Prostate gland (tissue), 2 donors: Measurements from ENCODE around the gene PPFIBP2. TPM values are rescaled to one million over a fixed set of nuclear protein-coding genes. Genes with fewer than 3 reads are reported as not detected.

Source experiments
- DNase-seq: peaks from one replicate; pipeline ENCODE4 v3.0.0-alpha.2; 2019; ENCODE audit warnings: low spot score
- H3K27ac ChIP-seq, 2 donors: fragments of 200-600 bp; sonication (generic); 2 replicates each; pipeline ENCODE4 v1.5.1; 2017 to 2019
- H3K27me3 ChIP-seq: fragments of 200-600 bp; sonication (generic); replicated peaks from 2 replicates; pipeline ENCODE4 v1.5.1; 2019; ENCODE audit not compliant: insufficient read depth
- H3K36me3 ChIP-seq, 2 donors: fragments of 200-600 bp; sonication (generic); 1 replicate in 1 of 2; 2 replicates in 1 of 2; pipeline versions ENCODE4 v1.5.1 to v1.8.1; 2017 to 2019
- H3K4me1 ChIP-seq: fragments of 200-600 bp; sonication (generic); replicated peaks from 2 replicates; pipeline ENCODE4 v1.5.1; 2019
- H3K4me3 ChIP-seq, 2 donors: fragments of 200-600 bp; sonication (generic); 2 replicates each; pipeline ENCODE4 v1.5.1; 2017 to 2019
- H3K9me3 ChIP-seq: fragments of 200-600 bp; sonication (generic); 2 replicates; pipeline ENCODE4 v1.5.1; 2017
- POLR2A ChIP-seq: fragments of 450-650 bp; IDR thresholded peaks from one replicate; pipeline ENCODE4 v1.6.1; 2016; ENCODE audit warnings: antibody characterized with exemption, mild to moderate bottlenecking
- POLR2AphosphoS5 ChIP-seq: sonication (generic); formaldehyde crosslinking; IDR thresholded peaks from one replicate; pipeline ENCODE4 v1.6.1; 2017; ENCODE audit warnings: antibody characterized with exemption
- WGBS: methylation state at CpG from one replicate; pipeline ENCODE4 v1.1.5; 2018; 5-methylcytosine and 5-hydroxymethylcytosine counted together
- intact Hi-C: fragments of 100-400 bp; cut with DNase I; formaldehyde crosslinking; loops from one replicate; pipeline ENCODE4 v1.14.2; 2022
- total RNA-seq, 2 donors: library from RNA; depleted of rRNA; stranded (reverse); fragments of >200 nt; gene quantifications; one replicate each; pipeline ENCODE4 v1.1.0, GENCODE V29; 2016
- TF ChIP-seq, protein P1 (sequence below), 4 experiments: fragments of 200-600 bp in 2 of 4; fragments of 450-650 bp in 2 of 4; sonication (generic) in 2 of 4; IDR thresholded peaks; 1 replicate in 3 of 4; 2 replicates in 1 of 4; pipeline ENCODE4 v1.5.1; 2016 to 2019; ENCODE audit warnings: antibody characterized with exemption in 4 of 4, mild to moderate bottlenecking in 2 of 4, moderate library complexity in 2 of 4

PPFIBP2 gene
- total RNA-seq, 2 donors from 2014 or later = 76.3 to 88.3 TPM

GRCh38 chr11:7638710-7639642, 125.2 kb downstream of the PPFIBP2 start:
- DNase-seq = no peak
- 79% methylated on average over 5 of the region's 5 CpGs for WGBS
- TF ChIP-seq POLR2A = no peak

GRCh38 chr11:7639643-7640025, 125.8 kb downstream of the PPFIBP2 start:
- intact Hi-C loops = no loop called here
- peaks cover 0 to 6% of the 10 kb centered on the region in 2 donors for H3K36me3 ChIP-seq
- H3K4me1 ChIP-seq = peaks cover 6% of the 10 kb centered on the region
- WGBS = 54% methylated on average over 5 of the region's 5 CpGs
- no peaks in the 10 kb centered on the region for H3K9me3 ChIP-seq
- DNase-seq = no peak
- no peaks in the 10 kb centered on the region for H3K27me3 ChIP-seq
- H3K27ac ChIP-seq = no peak overlapping the region
- no peak overlapping the region for H3K4me3 ChIP-seq
- TF ChIP-seq POLR2A = no peak
- TF ChIP-seq POLR2AphosphoS5 = no peak
- TF ChIP-seq, protein P1, sequence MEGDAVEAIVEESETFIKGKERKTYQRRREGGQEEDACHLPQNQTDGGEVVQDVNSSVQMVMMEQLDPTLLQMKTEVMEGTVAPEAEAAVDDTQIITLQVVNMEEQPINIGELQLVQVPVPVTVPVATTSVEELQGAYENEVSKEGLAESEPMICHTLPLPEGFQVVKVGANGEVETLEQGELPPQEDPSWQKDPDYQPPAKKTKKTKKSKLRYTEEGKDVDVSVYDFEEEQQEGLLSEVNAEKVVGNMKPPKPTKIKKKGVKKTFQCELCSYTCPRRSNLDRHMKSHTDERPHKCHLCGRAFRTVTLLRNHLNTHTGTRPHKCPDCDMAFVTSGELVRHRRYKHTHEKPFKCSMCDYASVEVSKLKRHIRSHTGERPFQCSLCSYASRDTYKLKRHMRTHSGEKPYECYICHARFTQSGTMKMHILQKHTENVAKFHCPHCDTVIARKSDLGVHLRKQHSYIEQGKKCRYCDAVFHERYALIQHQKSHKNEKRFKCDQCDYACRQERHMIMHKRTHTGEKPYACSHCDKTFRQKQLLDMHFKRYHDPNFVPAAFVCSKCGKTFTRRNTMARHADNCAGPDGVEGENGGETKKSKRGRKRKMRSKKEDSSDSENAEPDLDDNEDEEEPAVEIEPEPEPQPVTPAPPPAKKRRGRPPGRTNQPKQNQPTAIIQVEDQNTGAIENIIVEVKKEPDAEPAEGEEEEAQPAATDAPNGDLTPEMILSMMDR (IDR thresholded peaks at IDR 0.05) = no peak

More at GRCh38 chr11:7638710-7639642, 125.2 kb downstream of the PPFIBP2 start:
- peaks cover 6% of the 10 kb centered on the region for H3K4me1 ChIP-seq
- H3K4me3 ChIP-seq = no peak overlapping the region
- intact Hi-C loops = no loop called here
- peaks cover 0 to 6% of the 10 kb centered on the region in 2 donors for H3K36me3 ChIP-seq
- H3K9me3 ChIP-seq = no peaks in the 10 kb centered on the region
- no peak overlapping the region for H3K27ac ChIP-seq
- H3K27me3 ChIP-seq = no peaks in the 10 kb centered on the region

GRCh38 chr11:7640816-7641215, 127.0 kb downstream of the PPFIBP2 start:
- WGBS = 78% methylated on average over 6 of the region's 6 CpGs
- Histone ChIP-seq H3K36me3 (peaks cover 0 to 6% of the 10 kb centered on the region in 2 donors), H3K4me1 (no peaks in the 10 kb centered on the region), H3K27ac (no peak overlapping the region), H3K9me3 (no peaks in the 10 kb centered on the region), H3K4me3 (no peak overlapping the region), H3K27me3 (no peaks in the 10 kb centered on the region)
- no peak for DNase-seq
- TF ChIP-seq POLR2A = no peak
- TF ChIP-seq, protein P1 (IDR thresholded peaks at IDR 0.05) = no peak
- no peak for TF ChIP-seq POLR2AphosphoS5
- intact Hi-C loops = no loop called here

DNA sequence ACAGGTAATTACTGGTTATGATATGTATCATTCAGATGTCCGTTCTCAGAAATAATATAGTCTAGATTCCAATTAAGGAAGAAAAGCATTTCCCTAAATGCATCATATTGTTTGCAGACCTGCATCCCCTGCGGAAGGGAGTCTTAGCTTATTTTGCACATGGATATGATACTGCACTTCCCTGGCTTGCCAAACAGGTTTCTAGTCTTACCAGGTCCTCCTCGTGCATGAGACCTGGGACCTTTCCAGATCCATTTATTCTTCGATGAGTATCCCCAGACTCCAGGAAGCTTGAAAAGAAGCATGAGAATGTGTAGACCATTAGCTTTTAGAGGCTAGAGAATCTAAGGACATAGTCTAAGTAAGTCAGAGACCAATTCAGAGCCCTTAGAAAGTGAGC, 128.9 kb downstream of the PPFIBP2 start:
- no peaks in the 10 kb centered on the region for H3K27me3 ChIP-seq
- H3K27ac ChIP-seq = no peak overlapping the region
- H3K4me3 ChIP-seq = no peak overlapping the region
- WGBS = 26% methylated on average over 4 of the region's 4 CpGs
- TF ChIP-seq POLR2A (no peak), POLR2AphosphoS5 (peak; percentile 40)
- peaks cover 0 to 6% of the 10 kb centered on the region in 2 donors for H3K36me3 ChIP-seq
- DNase-seq = peak; percentile 43
- intact Hi-C loops = no loop called here
- H3K9me3 ChIP-seq = no peaks in the 10 kb centered on the region
- H3K4me1 ChIP-seq = no peaks in the 10 kb centered on the region

- no peaks in the 10 kb centered on the region for H3K9me3 ChIP-seq
- no peak for DNase-seq
- peaks cover 0 to 6% of the 10 kb centered on the region in 2 donors for H3K36me3 ChIP-seq
- H3K4me3 ChIP-seq = no peak overlapping the region
- TF ChIP-seq, protein P1 (IDR thresholded peaks at IDR 0.05) = no peak
- TF ChIP-seq POLR2AphosphoS5 = no peak
- no peak overlapping the region for H3K27ac ChIP-seq
- no peaks in the 10 kb centered on the region for H3K27me3 ChIP-seq
- WGBS = 76% methylated on average over 4 of the region's 4 CpGs
- H3K4me1 ChIP-seq = no peaks in the 10 kb centered on the region
- intact Hi-C loops = no loop called here
Measured at GRCh38 chr11:7643314-7643713, 129.5 kb downstream of the PPFIBP2 start.

- no peaks in the 10 kb centered on the region for H3K9me3 ChIP-seq
- DNase-seq = no peak
Measured at GRCh38 chr11:7645206-7645605, 131.4 kb downstream of the PPFIBP2 start.

More at GRCh38 chr11:7645206-7645605, 131.4 kb downstream of the PPFIBP2 start:
- intact Hi-C loops = no loop called here
- WGBS = 75% methylated on average over 3 of the region's 3 CpGs
- Histone ChIP-seq H3K36me3 (peaks cover 0 to 6% of the 10 kb centered on the region in 2 donors), H3K27ac (no peak overlapping the region), H3K27me3 (no peaks in the 10 kb centered on the region), H3K4me3 (no peak overlapping the region), H3K4me1 (no peaks in the 10 kb centered on the region)
- TF ChIP-seq POLR2A (no peak), POLR2AphosphoS5 (no peak)
- TF ChIP-seq, protein P1 (IDR thresholded peaks at IDR 0.05) = no peak
